ENCODE data around the gene TMEM119. TPM values are rescaled to one million over a fixed set of nuclear protein-coding genes. Genes with fewer than 3 reads are reported as not detected.

TMEM119 gene, protein sequence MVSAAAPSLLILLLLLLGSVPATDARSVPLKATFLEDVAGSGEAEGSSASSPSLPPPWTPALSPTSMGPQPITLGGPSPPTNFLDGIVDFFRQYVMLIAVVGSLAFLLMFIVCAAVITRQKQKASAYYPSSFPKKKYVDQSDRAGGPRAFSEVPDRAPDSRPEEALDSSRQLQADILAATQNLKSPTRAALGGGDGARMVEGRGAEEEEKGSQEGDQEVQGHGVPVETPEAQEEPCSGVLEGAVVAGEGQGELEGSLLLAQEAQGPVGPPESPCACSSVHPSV
- total RNA-seq, result not detected

DNA sequence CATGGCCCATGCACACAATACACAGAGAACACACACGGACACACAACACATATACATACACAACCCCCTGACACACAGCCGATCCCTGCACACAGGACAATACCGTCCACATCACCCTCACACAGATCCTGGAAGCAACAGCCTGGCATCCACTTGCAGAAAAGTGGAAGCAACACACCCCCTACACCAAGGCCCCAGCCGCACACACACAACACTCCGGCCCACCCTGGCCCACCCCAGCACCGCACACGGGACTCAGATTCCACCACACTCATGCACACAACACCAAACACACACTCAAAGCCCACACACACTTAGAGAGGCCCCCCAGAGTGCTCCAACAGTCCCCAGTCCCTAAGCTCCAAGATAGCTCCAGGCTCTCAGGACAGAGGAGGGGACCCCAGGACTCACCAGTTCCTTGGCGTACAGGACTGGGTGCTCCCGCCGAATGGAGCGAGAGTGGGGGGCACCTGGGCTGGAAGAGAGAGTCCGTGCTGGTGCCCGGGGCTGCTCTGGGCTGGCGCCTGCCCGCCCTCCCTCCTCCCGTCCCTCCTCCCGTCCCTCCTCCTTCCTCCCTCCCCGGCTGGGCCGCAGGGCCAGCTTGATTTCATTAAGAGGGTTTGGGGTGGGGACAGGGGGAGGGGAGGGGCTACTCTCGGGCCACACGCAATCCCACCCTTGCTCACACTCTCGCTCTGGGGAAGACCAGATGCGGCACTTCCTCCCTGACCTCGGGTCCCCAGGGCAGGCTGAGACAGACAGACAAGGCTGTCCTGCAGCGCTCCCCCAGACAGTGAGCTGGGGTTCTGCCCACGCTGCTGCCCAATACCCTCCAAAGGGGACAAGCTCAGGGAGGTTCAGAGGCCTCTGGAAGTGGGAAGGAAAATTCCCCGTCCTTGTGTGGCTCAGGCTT lies at the start of gene TMEM119:
Gene TMEM119 (minus strand): TSS at position 526 of the 913 bp plus-strand sequence. CDS start 5,701 bp downstream, outside the sequence.
- POLR2A ChIA-PET, result no interaction called here
- CTCF ChIA-PET, result no interaction called here

DNA sequence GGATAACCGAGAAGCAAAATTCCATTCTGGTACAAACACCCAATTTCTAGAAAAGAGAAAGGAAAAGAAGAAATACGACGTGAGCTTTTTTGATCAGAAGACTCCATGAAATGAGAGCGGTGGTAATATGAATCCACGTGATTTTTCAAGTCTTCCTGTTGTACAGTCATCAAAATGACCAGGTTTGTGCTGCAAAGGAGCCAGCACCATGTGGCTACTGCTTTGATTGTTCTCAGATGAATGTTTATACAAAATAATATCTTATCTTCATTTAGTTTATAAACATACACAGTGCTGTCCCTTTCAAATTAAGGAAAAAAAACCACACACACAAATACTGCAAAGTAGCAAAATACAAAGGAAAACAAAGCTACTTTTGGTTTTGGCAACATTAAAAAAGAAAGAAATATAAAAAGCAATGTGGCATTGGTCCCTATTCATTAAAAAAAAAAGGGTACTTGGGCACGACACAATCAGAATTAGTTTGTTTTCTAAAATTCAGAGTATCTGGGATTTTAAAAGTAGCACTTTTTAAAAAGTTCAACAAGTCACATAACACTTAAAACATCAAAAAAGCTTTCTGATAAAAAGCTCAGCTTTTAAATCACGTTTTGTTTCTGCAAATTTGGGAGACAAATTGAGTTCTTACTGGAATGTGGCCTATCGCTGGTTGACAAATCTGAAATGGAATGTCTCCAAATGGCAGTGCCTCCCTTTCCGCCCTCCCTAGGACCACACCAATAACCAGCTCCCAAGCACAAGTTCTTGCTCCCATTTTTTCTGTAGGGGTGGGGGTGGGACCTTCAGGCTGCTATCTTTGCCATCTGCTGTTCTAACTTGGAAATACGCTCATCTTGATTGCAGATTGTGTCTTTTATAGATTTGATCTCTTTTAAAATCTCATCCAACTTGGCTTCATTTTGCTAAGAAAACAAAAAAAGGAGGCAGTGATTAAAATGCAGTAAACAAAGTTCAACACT lies 49.0 kb upstream of the TMEM119 start:
- POLR2A ChIA-PET, result interaction anchor here (0.6 kb wide), 1 partner anchor 159 kb away, joined by 3 read pairs; no protein-coding TSS in a partner anchor
- CTCF ChIA-PET, result interaction anchor here (0.8 to 2.2 kb wide), 3 partner anchors 11 to 304 kb away, joined by 3 to 11 read pairs (median 4); no protein-coding TSS in a partner anchor

DNA sequence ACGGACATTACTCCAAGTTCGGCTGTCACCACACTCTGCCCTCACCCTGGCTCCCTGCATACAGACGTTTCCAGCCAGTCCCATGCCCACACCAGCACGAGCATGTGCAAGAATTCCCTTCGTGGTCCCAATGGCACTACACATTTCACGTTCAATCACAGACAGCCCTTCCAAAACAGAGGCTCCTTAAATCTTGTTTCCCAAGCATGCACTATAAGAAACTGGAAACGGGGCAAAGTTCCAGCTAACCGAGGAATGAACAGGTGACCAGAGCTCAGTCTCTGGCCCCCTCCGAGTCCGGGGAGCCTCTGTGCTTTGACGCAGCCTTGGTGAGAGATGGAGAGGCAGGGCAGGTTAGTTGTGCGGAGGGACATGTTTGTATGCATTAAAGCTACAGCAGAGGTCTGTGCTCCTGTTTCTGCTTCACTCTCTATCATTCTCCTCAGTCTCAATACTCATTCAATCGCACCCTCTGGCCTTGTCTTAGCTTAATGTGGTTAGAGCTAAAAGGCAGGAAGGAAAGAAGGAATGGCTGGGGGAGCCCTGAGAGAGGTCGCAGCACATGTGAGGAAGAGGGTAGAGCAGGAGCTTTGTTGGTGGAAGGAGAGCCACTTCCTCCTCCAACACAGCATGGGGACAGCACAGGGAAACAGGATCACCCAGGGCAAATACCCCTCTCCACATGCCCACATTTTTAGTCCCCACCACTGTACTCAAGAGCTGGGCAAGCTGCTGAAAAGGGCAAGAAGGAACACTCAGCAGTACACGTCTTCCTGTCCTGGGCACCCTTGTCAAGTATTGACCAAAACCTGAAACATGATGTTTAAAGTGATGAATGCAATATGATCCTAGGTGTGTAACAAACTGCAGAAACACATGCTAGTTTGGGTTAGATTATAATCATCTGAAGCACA lies 48.1 kb upstream of the TMEM119 start:
- CTCF ChIA-PET, result interaction anchor here (0.8 to 2.2 kb wide), 3 partner anchors 10 to 305 kb away, joined by 3 to 11 read pairs (median 3); no protein-coding TSS in a partner anchor
- POLR2A ChIA-PET, result interaction anchor here (0.6 kb wide), 1 partner anchor 201 kb away, joined by 6 read pairs; no protein-coding TSS in a partner anchor

DNA sequence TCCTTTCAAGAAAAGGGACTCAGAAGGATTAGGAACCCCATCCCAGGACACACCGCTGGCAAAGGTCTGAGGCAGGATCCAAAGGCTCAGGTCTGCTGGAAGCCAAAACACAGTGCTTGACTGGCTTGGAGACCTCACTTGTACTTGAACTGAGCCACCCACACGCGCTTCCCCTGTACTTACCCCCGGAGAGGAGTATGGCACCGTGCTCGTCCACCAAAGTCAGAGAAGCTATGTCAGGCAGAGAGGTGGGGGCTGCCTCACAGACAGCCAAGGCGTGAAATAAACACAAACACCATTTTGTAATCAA lies 46.9 kb upstream of the TMEM119 start:
- ChIA-PET CTCF (interaction anchor here (1.4 kb wide), 1 partner anchor 158 kb away, joined by 3 read pairs; no protein-coding TSS in a partner anchor), POLR2A (no interaction called here)

DNA sequence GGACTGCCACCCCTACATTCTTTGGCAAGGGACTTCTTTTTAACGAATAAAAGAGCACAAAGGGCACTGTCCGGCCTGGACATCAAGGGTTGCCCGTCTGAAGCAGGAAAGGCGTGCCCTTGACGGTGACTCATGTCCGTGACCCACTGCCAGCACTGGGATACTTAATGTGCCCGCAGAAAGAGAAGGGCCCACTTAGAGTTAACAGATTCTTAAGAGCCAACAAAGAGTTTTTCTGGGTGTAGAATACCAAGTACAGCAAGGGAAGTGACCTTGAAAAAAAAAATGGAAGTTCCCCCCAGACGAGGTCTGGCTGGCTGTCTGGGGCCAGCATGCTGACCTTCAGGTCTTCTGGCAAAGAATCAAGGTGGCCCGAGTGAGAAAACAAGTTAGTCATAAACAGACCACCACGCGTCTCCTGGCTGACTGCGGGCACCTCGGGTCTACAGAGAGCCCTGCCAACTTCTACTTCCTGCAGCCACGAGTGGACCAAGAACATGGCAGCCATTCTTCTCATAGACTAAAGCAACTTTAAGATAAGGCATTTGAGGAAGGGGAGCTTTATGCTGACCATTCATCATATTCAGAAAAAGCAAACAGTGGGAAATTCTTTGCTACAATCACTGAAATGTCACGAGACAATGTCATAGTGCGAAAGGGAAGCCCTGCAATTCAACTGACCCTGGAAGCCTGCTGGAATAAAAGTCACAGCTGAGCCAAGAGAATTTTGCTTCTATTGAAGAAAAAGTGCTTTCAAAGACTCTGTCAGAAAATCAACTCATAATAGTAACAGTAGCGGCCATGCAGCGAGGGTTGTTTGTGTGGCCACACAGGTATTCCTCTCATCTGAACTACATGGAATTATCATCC lies 46.3 kb upstream of the TMEM119 start:
- ChIA-PET POLR2A (no interaction called here), CTCF (interaction anchor here (1.4 kb wide), 1 partner anchor 159 kb away, joined by 3 read pairs; no protein-coding TSS in a partner anchor)

DNA sequence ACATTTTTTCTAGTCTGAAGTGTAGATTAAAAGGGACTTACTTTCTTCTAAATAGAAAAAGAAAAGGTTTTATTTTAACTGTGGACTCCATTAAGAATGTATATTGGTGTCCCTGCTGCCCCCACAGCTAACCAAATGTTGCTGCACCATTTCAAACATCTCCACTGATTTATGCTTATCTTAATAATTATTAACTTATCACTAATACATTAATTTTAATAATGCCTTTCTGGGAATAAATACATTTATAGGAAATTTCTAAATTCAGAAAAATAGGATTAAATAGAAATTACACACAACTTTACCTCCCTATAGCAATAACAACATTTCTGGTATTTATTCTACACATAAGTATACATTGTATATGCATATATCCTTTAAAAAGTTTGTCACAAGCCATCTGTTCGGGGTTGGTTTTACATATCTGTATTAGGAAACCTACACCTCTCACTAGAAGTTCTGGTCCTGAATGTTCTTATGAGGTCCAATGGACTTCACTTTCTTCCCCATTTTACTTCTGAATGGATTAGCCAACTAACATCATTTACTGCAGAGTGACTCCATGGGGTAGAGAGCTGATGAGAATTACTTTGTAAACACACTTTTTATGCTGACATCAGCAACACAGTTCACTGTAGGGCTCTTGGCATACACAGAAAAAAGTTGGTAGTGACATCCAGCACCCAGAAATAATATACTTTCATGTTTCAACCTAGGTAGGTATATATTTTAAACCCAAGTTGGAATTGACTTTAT lies 45.2 kb upstream of the TMEM119 start:
- CTCF ChIA-PET, result interaction anchor here (0.6 kb wide), 1 partner anchor 77 kb away, joined by 4 read pairs; no protein-coding TSS in a partner anchor
- POLR2A ChIA-PET, result no interaction called here

DNA sequence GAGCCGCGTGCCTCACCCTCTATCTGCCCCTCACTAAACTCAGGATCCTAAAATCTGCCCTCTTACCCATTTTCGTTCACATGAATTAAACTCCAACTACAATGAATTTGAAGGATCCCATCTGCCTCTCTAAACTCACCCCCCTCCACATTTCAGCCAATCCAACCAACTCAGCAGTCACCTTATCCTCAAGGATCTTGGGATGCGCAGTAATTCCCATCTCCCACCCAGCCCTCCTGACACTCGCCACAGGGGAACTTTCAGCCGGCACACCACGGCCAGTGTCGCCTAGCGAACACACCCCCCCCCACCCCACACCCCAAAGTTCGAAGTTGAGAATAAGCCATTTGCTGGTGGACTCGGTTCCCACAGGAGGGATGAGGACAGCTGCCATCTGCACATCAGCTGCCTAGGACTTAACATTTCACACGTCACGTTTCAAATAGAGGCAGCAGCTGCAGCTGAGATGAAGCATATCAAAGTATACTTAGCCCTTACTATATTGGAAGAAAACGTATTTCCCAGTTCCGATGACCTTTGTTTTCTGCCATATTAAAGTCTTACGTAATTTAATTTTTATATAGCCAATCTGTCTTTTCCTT lies 44.5 kb upstream of the TMEM119 start:
- POLR2A ChIA-PET, result no interaction called here
- CTCF ChIA-PET, result interaction anchor here (0.6 to 1.3 kb wide), 2 partner anchors 24 to 77 kb away, joined by 4 read pairs; no protein-coding TSS in a partner anchor

DNA sequence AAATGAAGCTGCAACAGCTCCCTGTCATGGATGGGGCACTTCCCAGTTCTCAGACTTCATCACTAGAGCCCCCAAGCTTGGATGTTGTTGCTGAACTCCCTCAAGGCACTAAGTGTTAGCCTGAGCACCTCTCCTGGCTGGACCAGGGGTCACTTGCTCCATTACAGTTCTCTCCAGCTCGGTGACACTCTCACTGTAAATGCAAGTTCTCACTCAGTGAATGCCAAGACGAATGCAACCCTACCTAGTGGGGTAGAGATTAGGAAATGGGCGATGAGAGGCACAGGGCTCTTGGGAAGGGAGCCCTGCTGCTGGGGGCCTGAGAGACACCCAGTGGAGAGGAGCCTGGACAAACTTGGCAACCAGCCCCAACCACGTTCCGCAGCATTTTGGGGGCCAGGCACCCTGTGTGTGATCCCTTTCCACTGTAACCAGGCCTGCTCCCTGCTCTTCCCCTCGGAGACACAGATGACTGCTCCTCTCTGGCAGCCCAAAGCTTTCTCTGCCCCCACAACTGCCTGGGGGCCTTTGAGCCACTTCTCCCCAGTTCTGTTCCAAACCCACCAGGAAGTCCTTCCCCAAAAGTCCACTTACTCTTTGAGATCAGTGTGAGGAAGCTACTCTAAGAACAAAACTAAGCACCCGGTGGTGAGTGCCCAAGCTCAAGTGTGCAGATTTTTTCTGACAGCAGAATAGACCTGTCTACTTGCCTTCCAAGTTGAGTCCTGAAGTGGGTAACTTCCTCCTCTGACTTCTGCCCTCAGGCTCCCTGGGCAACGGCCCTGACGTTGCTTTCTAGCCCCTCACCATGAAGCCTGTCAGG lies 43.8 kb upstream of the TMEM119 start:
- CTCF ChIA-PET, result interaction anchor here (0.8 to 1.3 kb wide), 3 partner anchors 23 to 34 kb away, joined by 3 to 4 read pairs (median 3); no protein-coding TSS in a partner anchor
- POLR2A ChIA-PET, result no interaction called here

DNA sequence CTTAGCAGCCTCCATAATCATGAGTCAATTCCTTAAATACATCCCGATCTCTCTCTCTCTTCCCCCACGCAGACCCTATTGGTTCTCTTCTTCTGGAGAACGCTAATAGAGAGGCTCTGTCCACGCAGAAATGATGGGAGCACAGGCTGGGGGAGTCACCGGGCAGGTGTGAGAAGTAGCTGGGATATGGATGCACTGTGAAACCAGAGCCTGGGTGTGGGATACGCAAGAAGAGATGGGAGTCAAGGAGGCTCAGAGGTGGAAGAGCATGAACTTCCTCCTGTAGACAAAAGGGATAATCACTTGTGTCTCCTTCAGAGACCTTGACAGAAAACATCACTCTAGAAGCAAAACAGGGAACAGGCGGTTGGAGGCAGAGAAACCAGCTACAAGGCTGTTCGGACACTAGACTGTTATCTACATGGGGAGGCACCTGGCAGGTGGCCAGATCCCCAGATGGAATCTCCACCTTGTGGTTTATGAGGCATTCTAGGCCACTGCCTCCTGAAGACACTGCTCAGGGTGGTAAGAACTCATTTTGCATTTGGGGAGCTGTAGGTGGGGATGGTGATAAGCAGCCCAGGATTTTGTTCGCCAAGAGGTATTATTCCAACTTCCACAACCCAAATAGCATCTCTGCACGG lies 43.0 kb upstream of the TMEM119 start:
- ChIA-PET POLR2A (interaction anchor here (0.6 kb wide), 1 partner anchor 8 kb away, joined by 3 read pairs; no protein-coding TSS in a partner anchor), CTCF (interaction anchor here (0.7 to 1.3 kb wide), 4 partner anchors 23 to 98 kb away, joined by 3 to 4 read pairs (median 3); no protein-coding TSS in a partner anchor)

DNA sequence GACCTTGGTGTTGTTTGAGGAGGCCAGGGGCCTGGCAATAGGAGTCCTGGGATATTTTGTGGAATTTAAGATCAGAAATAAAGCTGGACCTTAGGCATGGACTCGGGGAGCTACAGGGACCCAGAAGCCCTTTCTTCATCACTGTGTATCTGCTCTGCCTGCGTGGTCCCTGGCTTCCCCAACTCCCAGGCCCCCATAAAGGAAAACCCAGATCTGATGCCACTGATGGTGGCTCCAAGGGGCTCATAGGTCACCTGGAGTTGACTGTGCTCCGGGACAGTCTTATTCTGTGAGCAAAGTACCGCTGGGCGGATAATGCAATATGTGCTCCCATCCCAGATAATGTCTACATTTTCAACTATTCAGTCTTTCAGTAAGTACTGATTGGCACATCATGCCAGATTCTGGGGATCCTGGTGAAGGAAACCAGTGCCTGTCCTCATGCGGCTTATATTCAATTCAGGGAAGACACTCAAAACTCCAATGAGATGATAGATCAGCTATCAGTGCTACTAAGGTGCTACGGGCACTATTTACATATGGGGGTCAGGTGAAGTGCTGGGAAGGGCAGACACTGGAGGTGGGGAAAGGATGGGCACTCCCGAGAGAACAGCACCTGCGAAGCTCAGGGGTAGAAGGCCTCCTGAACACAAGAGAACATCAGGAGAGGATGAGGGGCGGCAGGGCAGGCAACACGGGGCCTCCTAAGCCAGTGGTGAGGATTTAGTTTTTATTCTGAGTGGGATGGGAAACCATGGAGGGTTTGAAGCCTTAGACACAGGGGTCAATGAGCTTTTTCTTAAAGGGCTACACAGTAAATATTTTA lies 41.3 kb upstream of the TMEM119 start:
- CTCF ChIA-PET, result interaction anchor here (0.6 to 5.4 kb wide), 2 partner anchors 21 to 93 kb away, joined by 3 to 33 read pairs; no protein-coding TSS in a partner anchor
- POLR2A ChIA-PET, result no interaction called here

DNA sequence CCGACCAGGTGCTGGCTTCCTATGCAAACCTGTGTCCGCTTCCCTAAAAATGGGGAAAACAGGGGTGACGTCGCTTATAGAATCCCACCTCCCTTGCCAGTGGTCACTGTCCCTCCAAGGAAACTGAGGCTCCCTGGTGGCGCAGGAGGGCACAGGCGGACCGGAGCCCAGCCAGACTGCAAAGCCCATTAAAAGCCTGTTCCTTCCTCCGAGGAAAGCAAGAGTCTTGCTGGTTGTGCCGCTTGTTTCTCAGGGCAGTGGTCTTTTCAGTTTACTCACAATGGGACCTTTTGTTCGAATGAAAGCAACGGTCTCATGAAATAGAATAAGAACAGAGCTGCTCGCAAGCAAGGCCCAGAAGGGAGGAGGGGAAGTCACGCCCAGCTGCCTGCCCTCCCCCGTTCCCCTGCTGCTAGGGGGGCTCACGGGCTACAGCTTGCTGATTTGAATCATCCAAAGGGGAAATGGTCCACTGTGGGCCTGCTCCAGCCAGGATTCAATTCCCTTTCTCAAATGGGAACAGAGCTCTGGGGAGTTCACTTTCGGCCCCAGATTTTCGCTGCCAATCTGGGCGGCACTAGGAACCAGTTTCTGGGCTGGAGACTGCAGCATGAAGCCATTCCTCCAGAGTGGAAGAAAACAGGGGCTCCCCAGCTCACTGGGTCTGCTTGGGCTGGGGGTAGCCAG lies 40.4 kb upstream of the TMEM119 start:
- ChIA-PET POLR2A (interaction anchor here (0.9 kb wide), 1 partner anchor 11 kb away, joined by 12 read pairs; no protein-coding TSS in a partner anchor), CTCF (interaction anchor here (5.4 kb wide), 1 partner anchor 20 kb away, joined by 33 read pairs; no protein-coding TSS in a partner anchor)

DNA sequence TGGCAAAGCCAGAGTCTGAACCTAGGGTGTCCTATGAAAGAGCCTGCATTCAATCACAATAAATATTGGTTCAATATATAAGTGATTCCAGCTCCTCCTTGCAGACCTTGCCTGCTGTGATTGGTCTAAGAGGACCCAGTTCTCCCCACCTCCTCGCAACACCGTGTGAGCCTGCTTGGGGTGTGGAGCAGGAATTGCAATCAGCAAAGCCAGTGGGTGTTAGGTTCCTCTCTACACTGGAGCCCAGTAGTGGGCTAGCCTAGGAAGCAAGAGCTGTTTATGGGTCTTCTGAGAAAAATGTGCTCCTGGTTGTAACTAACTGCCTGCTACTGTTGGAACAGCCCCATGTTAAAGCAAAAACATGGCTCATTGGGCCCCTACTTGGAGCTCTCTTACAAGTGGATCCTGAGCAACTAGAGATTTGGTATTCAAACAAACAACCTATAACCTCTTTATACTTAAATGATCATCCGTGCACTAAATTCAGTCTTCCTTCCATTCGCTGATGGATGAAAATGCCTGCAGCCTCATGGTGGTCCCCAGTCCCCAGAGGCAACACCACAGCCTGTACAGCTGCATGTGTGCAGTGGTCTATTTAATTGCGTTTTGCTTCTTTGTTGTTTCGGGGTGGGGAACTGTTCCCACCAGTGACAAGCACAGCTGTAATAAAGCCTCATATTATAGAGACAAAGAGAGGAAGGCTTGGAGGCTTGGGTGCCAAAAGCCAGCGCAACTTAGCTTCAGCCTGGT lies 39.5 kb upstream of the TMEM119 start:
- ChIA-PET POLR2A (interaction anchor here (0.7 to 0.9 kb wide), 2 partner anchors 12 to 517 kb away, joined by 5 to 12 read pairs; no protein-coding TSS in a partner anchor), CTCF (interaction anchor here (0.6 to 5.4 kb wide), 6 partner anchors 9 to 172 kb away, joined by 3 to 33 read pairs (median 5); no protein-coding TSS in a partner anchor)

Measured in activated CD8-positive, alpha-beta memory T cell treated with anti-CD3 and anti-CD28 coated beads for 36 hours (primary cell).